Astrocyte of the cerebellum (primary cell): ENCODE results near the gene RLN3.
A peak's percentile ranks its signal among the peaks of the same experiment; 100 is the strongest.
"Not testable (repeated sequence)": the region's sequence is repeated elsewhere in the genome, so short reads cannot be mapped to it uniquely, and the experiment has no call there.

Experiments used
- DNase-seq: peaks from one replicate; pipeline ENCODE4 v3.0.0-alpha.2; 2011; ENCODE audit warnings: low read depth
- H3K4me3 ChIP-seq: 2 replicates; pipeline ENCODE4 v1.5.1; 2011; ENCODE audit warnings: mild to moderate bottlenecking, low read depth, low read length, moderate library complexity
- CTCF ChIP-seq: IDR thresholded peaks from 2 replicates; pipeline ENCODE4 v1.5.1; 2012; ENCODE audit warnings: low read length, low read depth, moderate library complexity, mild to moderate bottlenecking; ENCODE audit errors: missing control alignments
- in situ Hi-C: cut with HindIII; loops from 2 replicates; pipeline ENCODE4 v1.10.0; 2017; ENCODE audit warnings: low sequenced_read_pairs

The RLN3 gene

GRCh38 chr19:14021474-14021873 lies 6.5 kb upstream of the RLN3 start:
- no peak for TF ChIP-seq CTCF
- H3K4me3 ChIP-seq = no peak overlapping the region
- in situ Hi-C loops = no loop called here

DNA sequence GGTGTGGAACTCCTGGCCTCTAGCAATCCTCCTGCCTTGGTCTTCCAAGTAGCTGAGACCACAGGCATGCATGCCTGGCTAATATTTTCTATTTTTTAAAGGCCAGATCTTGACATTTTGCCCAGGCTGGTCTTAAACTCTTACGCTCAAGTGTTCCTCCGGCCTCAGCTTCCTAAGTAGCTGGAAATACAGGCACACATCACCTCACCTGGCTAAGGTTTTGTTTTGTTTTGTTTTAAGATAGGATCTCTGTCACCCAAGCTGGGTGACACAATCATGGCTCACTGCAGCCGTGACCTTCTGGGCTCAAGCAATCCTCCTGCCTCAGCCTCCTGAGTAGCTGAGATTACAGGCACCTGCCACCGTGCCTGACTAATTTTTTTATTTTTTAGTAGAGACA lies 5.5 kb upstream of the RLN3 start:
- TF ChIP-seq CTCF = no peak
- in situ Hi-C loops = no loop called here
- H3K4me3 ChIP-seq = no peak overlapping the region
- DNase-seq = peak; percentile 76

More at GRCh38 chr19:14021474-14021873, 6.5 kb upstream of the RLN3 start:
- DNase-seq = no peak

DNA sequence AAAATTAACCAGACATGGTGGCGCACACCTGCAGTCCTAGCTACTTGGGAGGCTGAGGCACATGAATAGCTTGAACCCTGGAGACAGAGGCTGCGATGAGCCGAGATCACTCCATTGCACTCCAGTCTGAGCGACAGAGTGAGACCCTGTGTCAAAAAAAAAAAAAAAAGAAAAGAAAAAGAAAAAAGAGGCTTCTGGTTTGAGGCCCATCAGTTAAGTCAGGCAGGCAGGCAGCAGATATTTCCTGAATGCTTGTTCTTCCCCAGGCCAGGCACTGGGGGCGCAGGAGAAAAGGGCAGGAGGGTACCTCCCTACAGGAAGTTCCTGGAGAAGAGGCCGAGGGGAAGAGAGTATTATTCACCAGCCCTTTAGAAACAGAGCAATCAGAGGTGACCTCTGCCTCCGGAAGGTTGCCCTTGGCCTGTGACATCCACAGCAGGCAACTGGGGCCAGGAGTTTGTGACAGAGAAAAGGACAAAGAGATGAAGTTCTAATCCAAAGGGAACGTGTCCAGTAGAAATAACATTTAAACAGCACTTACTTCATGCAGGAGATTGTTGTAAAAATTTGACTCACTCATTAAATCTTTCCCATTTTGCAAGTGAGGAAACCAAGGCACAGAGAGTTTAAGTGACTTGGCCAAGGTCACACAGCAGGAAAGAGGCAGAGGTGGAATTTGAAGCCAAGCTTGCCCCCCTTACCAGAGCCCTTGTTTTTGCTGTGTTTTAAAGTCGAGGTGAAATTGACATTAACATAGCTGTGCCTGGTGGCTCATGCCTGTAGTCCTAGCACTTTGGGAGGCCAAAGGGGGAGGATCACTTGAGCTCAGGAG lies 4.3 kb upstream of the RLN3 start:
- in situ Hi-C loops = no loop called here
- TF ChIP-seq CTCF = peak; percentile 56
- no peak for DNase-seq
- no peak overlapping the region for H3K4me3 ChIP-seq

GRCh38 chr19:14026652-14027192 lies 1.2 kb upstream of the RLN3 start:
- H3K4me3 ChIP-seq, in situ Hi-C loops, DNase-seq: not testable (repeated sequence)

DNA sequence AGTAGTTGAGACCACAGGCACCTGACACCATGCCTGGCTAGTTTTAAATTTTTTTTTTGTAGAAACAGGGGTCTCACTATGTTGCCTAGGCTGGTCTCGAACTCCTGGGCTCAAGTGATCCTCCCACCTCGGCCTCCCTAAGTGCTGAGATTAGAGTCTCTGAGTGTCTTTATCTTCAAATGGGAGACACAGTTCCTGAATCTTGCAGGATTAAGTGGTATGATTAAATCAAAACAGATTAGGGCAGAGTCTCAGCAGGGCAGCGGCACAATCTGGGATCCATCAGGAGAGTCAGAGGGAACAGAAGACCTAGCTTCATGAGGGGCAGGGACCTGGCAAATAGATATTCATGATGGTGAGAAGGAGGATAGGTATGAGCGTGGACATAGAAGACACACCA lies 953 bp downstream of the RLN3 start:
- in situ Hi-C loops = no loop called here
- TF ChIP-seq CTCF = no peak
- no peak overlapping the region for H3K4me3 ChIP-seq
- DNase-seq = no peak

DNA sequence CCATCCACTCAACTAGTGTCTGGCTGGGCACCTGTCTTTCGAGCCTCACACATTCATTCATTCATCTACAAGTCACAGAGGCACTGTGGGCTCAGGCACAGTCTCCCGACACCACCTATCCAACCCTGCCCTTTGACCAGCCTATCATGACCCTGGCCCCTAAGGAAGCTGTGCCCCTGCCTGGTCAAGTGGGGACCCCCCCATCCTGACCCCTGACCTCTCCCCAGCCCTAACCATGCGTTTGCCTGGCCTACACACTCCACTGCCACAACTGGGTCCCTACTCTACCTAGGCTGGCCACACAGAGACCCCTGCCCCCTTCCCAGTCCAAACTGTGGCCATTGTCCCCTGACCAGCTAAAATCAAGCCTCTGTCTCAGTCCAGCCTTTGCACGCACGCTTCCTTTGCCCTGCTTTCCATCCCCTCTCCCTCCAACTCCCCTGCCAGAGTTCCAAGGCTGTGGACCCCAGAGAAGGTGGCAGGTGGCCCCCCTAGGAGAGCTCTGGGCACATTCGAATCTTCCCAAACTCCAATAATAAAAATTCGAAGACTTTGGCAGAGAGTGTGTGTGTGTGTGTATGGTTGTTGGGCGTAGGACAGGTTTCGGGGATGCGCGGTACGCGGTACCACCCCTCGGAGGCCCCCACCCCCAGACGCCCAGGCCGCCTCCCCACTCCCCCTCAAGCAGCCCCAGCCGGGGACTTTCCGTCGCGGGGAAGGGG lies 3.2 kb downstream of the RLN3 start:
- in situ Hi-C loops = no loop called here
- no peak for TF ChIP-seq CTCF
- peak overlapping the region; percentile 52 for H3K4me3 ChIP-seq
- DNase-seq = no peak
